Liver (tissue), 9 donors: ENCODE measurements around the gene BIRC7. TPM values are rescaled to one million over a fixed set of nuclear protein-coding genes. Genes with fewer than 3 reads are reported as not detected.

ENCODE experiments used
- DNase-seq: peaks from one replicate; pipeline ENCODE4 v3.0.0-alpha.2; 2017; ENCODE audit warnings: low spot score
- H3K27ac ChIP-seq, 2 donors: one replicate each; pipeline ENCODE4 v1.7.0; 2013; ENCODE audit warnings: inconsistent platforms in 2 of 2, low read length in 2 of 2, control low read depth in 1 of 2, low read depth in 1 of 2, mild to moderate bottlenecking in 1 of 2
- H3K27me3 ChIP-seq, 4 donors: one replicate each; pipeline versions ENCODE4 v1.6.1 to v1.7.0; 2013; ENCODE audit warnings: low read length in 3 of 4, inconsistent platforms in 1 of 4, mild to moderate bottlenecking in 1 of 4, moderate library complexity in 1 of 4; ENCODE audit not compliant: control insufficient read depth in 4 of 4, insufficient read depth in 4 of 4
- H3K36me3 ChIP-seq, 4 donors: one replicate each; pipeline versions ENCODE4 v1.6.1 to v1.7.0; 2013; ENCODE audit warnings: low read length in 3 of 4, mild to moderate bottlenecking in 3 of 4, low read depth in 1 of 4, moderate library complexity in 1 of 4; ENCODE audit not compliant: control insufficient read depth in 4 of 4, insufficient read depth in 3 of 4
- H3K4me1 ChIP-seq, 4 donors: one replicate each; pipeline versions ENCODE4 v1.6.1 to v1.7.0; 2013; ENCODE audit warnings: low read length in 3 of 4, mild to moderate bottlenecking in 3 of 4, moderate library complexity in 1 of 4; ENCODE audit not compliant: control insufficient read depth in 4 of 4, insufficient read depth in 4 of 4
- H3K4me3 ChIP-seq, 3 donors: one replicate each; pipeline versions ENCODE4 v1.6.1 to v1.7.0; 2013; ENCODE audit warnings: low read length in 3 of 3, control low read depth in 1 of 3, low read depth in 1 of 3, mild to moderate bottlenecking in 1 of 3
- H3K9ac ChIP-seq, 2 donors: one replicate each; pipeline ENCODE4 v1.7.0; 2013; ENCODE audit warnings: low read length in 2 of 2, mild to moderate bottlenecking in 2 of 2, moderate library complexity in 2 of 2, control low read depth in 1 of 2, low read depth in 1 of 2
- H3K9me3 ChIP-seq, 4 donors: one replicate each; pipeline versions ENCODE4 v1.6.1 to v1.7.0; 2013; ENCODE audit warnings: low read length in 3 of 4; ENCODE audit not compliant: control insufficient read depth in 4 of 4
- ATF3 ChIP-seq: IDR thresholded peaks from 2 replicates; pipeline ENCODE4 v1.6.1; 2016; ENCODE audit warnings: antibody characterized with exemption
- CTCF ChIP-seq: fragments of 150-350 bp; IDR thresholded peaks from 2 replicates; pipeline ENCODE4 v1.5.1; 2017; ENCODE audit warnings: improper control_type of control experiment, low read depth, low read length; ENCODE audit not compliant: missing input control
- EGR1 ChIP-seq, 2 donors: IDR thresholded peaks; 2 replicates each; pipeline ENCODE4 v1.6.1; 2016 to 2018; ENCODE audit warnings: antibody characterized with exemption in 2 of 2, low read depth in 2 of 2
- FOXA1 ChIP-seq: IDR thresholded peaks from 2 replicates; pipeline ENCODE4 v1.6.1; 2016; ENCODE audit warnings: antibody characterized with exemption
- GABPA ChIP-seq, 2 donors: IDR thresholded peaks in 1 of 2; conservative IDR thresholded peaks in 1 of 2; 2 replicates each; pipeline ENCODE4 v1.6.1; 2016; ENCODE audit warnings: antibody characterized with exemption in 2 of 2, mild to moderate bottlenecking in 1 of 2, moderate library complexity in 1 of 2
- HNF4A ChIP-seq, 2 donors: conservative IDR thresholded peaks; 2 replicates each; pipeline ENCODE4 v1.6.1; 2016; ENCODE audit warnings: antibody characterized with exemption in 2 of 2, mild to moderate bottlenecking in 2 of 2
- MAX ChIP-seq: IDR thresholded peaks from 2 replicates; pipeline ENCODE4 v1.6.1; 2016; ENCODE audit warnings: antibody characterized with exemption
- NR2F2 ChIP-seq: IDR thresholded peaks from 2 replicates; pipeline ENCODE4 v1.6.1; 2016; ENCODE audit warnings: antibody characterized with exemption
- RAD21 ChIP-seq, 2 donors: IDR thresholded peaks; 2 replicates each; pipeline ENCODE4 v1.6.1; 2016; ENCODE audit warnings: antibody characterized with exemption in 2 of 2, mild to moderate bottlenecking in 2 of 2
- REST ChIP-seq: IDR thresholded peaks from 2 replicates; pipeline ENCODE4 v1.6.1; 2016; ENCODE audit warnings: antibody characterized with exemption, mild to moderate bottlenecking
- RXRA ChIP-seq, 2 donors: IDR thresholded peaks; 2 replicates each; pipeline ENCODE4 v1.6.1; 2017 to 2018; ENCODE audit warnings: antibody characterized with exemption in 2 of 2, mild to moderate bottlenecking in 1 of 2
- YY1 ChIP-seq: IDR thresholded peaks from 2 replicates; pipeline ENCODE4 v1.6.1; 2016; ENCODE audit warnings: antibody characterized with exemption, mild to moderate bottlenecking
- ZBTB33 ChIP-seq: IDR thresholded peaks from 2 replicates; pipeline ENCODE4 v1.6.1; 2016; ENCODE audit warnings: antibody characterized with exemption
- WGBS: extraction: QIAGEN DNeasy Blood & Tissue Kit; methylation state at CpG from one replicate; pipeline ENCODE4 v1.1.7; 2013; 5-methylcytosine and 5-hydroxymethylcytosine counted together
- polyA plus RNA-seq, 2 donors: library from polyadenylated mRNA; stranded (reverse) in 1 of 2; unstranded in 1 of 2; fragments of 200-250 nt in 1 of 2; fragments of >200 nt in 1 of 2; fragmentation: Nextera tagmentation in 1 of 2; extraction: Ambion mirVana in 1 of 2; gene quantifications; one replicate each; pipeline versions ENCODE4 v1.2.1 to v1.2.3, GENCODE V29; 2013 to 2015
- total RNA-seq, 2 donors: library from RNA; depleted of rRNA; stranded (reverse); fragments of >200 nt; gene quantifications; one replicate each; pipeline ENCODE4 v1.2.3, GENCODE V29; 2014
- donor health status: healthy.
- donor health status: healthy.
- donor health status: healthy.
- donor health status: healthy.
- donor health status: healthy.

Gene BIRC7
- total and polyA plus RNA-seq, 4 donors: 0.23 TPM; not detected in 3

GRCh38 chr20:63191400-63191799 lies 44.3 kb upstream of the BIRC7 start:
- 82% methylated on average over 14 of the region's 14 CpGs for WGBS
- no peak for TF ChIP-seq RXRA (IDR thresholded peaks at IDR 0.05)
- no peak for DNase-seq
- H3K4me1 ChIP-seq: no peaks in the 10 kb centered on the region
- H3K36me3 ChIP-seq: peaks cover 1 to 14% (median 5%) of the 10 kb centered on the region in 4 donors
- no peaks in the 10 kb centered on the region for H3K9me3 ChIP-seq
- H3K27me3 ChIP-seq: no peaks in the 10 kb centered on the region
- no peak overlapping the region for H3K27ac ChIP-seq
- no peak overlapping the region for H3K9ac ChIP-seq
- no peak overlapping the region for H3K4me3 ChIP-seq

- no peak for TF ChIP-seq RXRA (IDR thresholded peaks at IDR 0.05)
- no peak for TF ChIP-seq FOXA1
- no peak for TF ChIP-seq REST
- TF ChIP-seq EGR1 (IDR thresholded peaks at IDR 0.05; ENCODE audit: low read depth in 2 of 2): no peak
- TF ChIP-seq ZBTB33: no peak
- TF ChIP-seq YY1: no peak
- H3K27me3 ChIP-seq: no peaks in the 10 kb centered on the region
- no peaks in the 10 kb centered on the region for H3K9me3 ChIP-seq
- no peaks in the 10 kb centered on the region for H3K4me1 ChIP-seq
- H3K27ac ChIP-seq: no peak overlapping the region
- no peak overlapping the region for H3K9ac ChIP-seq
- H3K36me3 ChIP-seq: peaks cover 5 to 14% (median 7%) of the 10 kb centered on the region in 4 donors
- no peak for DNase-seq
- WGBS: 96% methylated on average over 21 of the region's 21 CpGs
- H3K4me3 ChIP-seq: no peak overlapping the region
Observed at GRCh38 chr20:63192721-63193120, 43.0 kb upstream of the BIRC7 start.

GRCh38 chr20:63194007-63194796 lies 41.5 kb upstream of the BIRC7 start:
- Histone ChIP-seq H3K4me1 (peaks cover 0 to 10% (median 5%) of the 10 kb centered on the region in 4 donors), H3K9me3 (no peaks in the 10 kb centered on the region), H3K27me3 (no peaks in the 10 kb centered on the region), H3K4me3 (no peak overlapping the region), H3K9ac (no peak overlapping the region), H3K27ac (no peak overlapping the region), H3K36me3 (peaks cover 5 to 14% (median 7%) of the 10 kb centered on the region in 4 donors)
- WGBS: 83% methylated on average over 14 of the region's 14 CpGs
- no peak for DNase-seq
- TF ChIP-seq GABPA (IDR thresholded peaks at IDR 0.05 in 1 of 2, conservative IDR thresholded peaks at IDR 0.05 in 1 of 2): no peak
- no peak for TF ChIP-seq RAD21 (IDR thresholded peaks at IDR 0.05)
- no peak for TF ChIP-seq HNF4A (conservative IDR thresholded peaks at IDR 0.05)
- no peak for TF ChIP-seq ATF3
- no peak for TF ChIP-seq NR2F2
- no peak for TF ChIP-seq FOXA1
- no peak for TF ChIP-seq MAX
- TF ChIP-seq CTCF: no peak
- TF ChIP-seq EGR1 (IDR thresholded peaks at IDR 0.05; ENCODE audit: low read depth in 2 of 2): no peak
- TF ChIP-seq REST: no peak
